ENCODE measurements around the gene GLIS1. TPM values are rescaled to one million over a fixed set of nuclear protein-coding genes. Genes with fewer than 3 reads are reported as not detected.

Gene GLIS1
- total and polyA plus RNA-seq, 10 of the 15 experiments (the other 5 are each of a cell fraction or from before 2014, with no cell fraction given): not detected

- H4K20me1 ChIP-seq (ENCODE audit: control insufficient read depth, insufficient read depth): no peaks in the 10 kb centered on the region
- no peak overlapping the region for H3K4me2 ChIP-seq (ENCODE audit: control insufficient read depth, insufficient read depth)
- H2AFZ ChIP-seq (ENCODE audit: control insufficient read depth, low read depth, low read length): no peak overlapping the region
- DNase-seq (ENCODE audit: low read depth, low spot score): no peak
- no peaks in the 10 kb centered on the region for H3K4me1 ChIP-seq (ENCODE audit: control insufficient read depth, insufficient read depth, low read length)
- no peaks in the 10 kb centered on the region for H3K79me2 ChIP-seq (ENCODE audit: control insufficient read depth, insufficient read depth, low read length)
- intact Hi-C loops (cut with micrococcal nuclease; ENCODE audit: unreplicated experiment): no loop called here
- H3K4me3 ChIP-seq: no peak overlapping the region
- ATAC-seq: no peak
- no peak overlapping the region for H3K27ac ChIP-seq (ENCODE audit: control insufficient read depth, insufficient read depth)
- H3K27me3 ChIP-seq (replicated peaks in 1 of 2; ENCODE audit: control insufficient read depth in 2 of 2, insufficient read depth in 2 of 2, low read length in 1 of 2): no peaks in the 10 kb centered on the region; a peak in 1 of 4 replicates
- H3K9me3 ChIP-seq (replicated peaks; ENCODE audit: control insufficient read depth, insufficient read depth, low read length): no peaks in the 10 kb centered on the region
- in situ Hi-C loops (cut with MboI): no loop called here
- ChIA-PET POLR2A (no interaction called here), CTCF (no interaction called here), RAD21 (ENCODE audit: unreplicated experiment) (no interaction called here), SMC1A (ENCODE audit: uncharacterized antibody, unreplicated experiment) (no interaction called here)
- no peak for FAIRE-seq
- no TSS peak for BruUV-seq (replicated peaks)
- TF ChIP-seq CBFB (IDR thresholded peaks at IDR 0.05; ENCODE audit: low read depth): no peak
- TF ChIP-seq ZZZ3 (IDR thresholded peaks at IDR 0.05; ENCODE audit: control insufficient read depth, insufficient read length, low read depth): no peak
- no peak for TF ChIP-seq FOS (IDR thresholded peaks at IDR 0.05; ENCODE audit: borderline replicate concordance, extremely low read depth, insufficient read length)
- no peak for TF ChIP-seq SUPT20H (IDR thresholded peaks at IDR 0.05; ENCODE audit: borderline replicate concordance, control insufficient read depth, low read depth, low read length)
- no peak for TF ChIP-seq BACH1 (IDR thresholded peaks at IDR 0.05; ENCODE audit: borderline replicate concordance)
- no peak for TF ChIP-seq PRDM15 (CRISPR knock-in tag; IDR thresholded peaks at IDR 0.05)
- TF ChIP-seq ZNF622 (IDR thresholded peaks at IDR 0.05): no peak
- no peak for TF ChIP-seq SMAD1 (IDR thresholded peaks at IDR 0.05; ENCODE audit: low read depth, partially characterized antibody)
- no peak for TF ChIP-seq ZNF24 (IDR thresholded peaks at IDR 0.05)
- no peak for TF ChIP-seq SIN3A (IDR thresholded peaks at IDR 0.05; ENCODE audit: low read depth, low read length)
- no peak for TF ChIP-seq KLF5 (IDR thresholded peaks at IDR 0.05; ENCODE audit: partially characterized antibody)
- TF ChIP-seq MXI1 (IDR thresholded peaks at IDR 0.05; ENCODE audit: low read depth, low read length): no peak
- TF ChIP-seq POLR2A (IDR thresholded peaks at IDR 0.05; ENCODE audit: low read depth, low read length): no peak
- TF ChIP-seq CBX5 (IDR thresholded peaks at IDR 0.05; ENCODE audit: low read depth): no peak
- H3K36me3 ChIP-seq (ENCODE audit: control insufficient read depth in 2 of 2, insufficient read depth in 2 of 2, low read length in 1 of 2): no peaks in the 10 kb centered on the region
- 18% methylated on average over 4 of the region's 4 CpGs for WGBS (ENCODE audit: insufficient coverage, insufficient replicate concordance, low lambda C conversion rate, missing lambda C conversion rate)
- no peak overlapping the region for H3K9ac ChIP-seq (ENCODE audit: control insufficient read depth, insufficient read depth, low read length)
Measured at GRCh38 chr1:53621144-53621543, 117.8 kb downstream of the GLIS1 start.

Data from GM12878 (cell line).